Activated T-cell treated with anti-CD3 and anti-CD28 coated beads, Interleukin-2, amount 50 U/mL, for 4 hours (primary cell): Measurements from ENCODE around the gene MBNL1. TPM values are rescaled to one million over a fixed set of nuclear protein-coding genes. Genes with fewer than 3 reads are reported as not detected.

ENCODE experiments used
- ATAC-seq, 2 donors: fragments of 200-7000 bp; cut with Tn5 transposase; one replicate each; pipeline ENCODE4 v1.10.0; 2021
- DNase-seq: peaks from one replicate; pipeline ENCODE4 v3.0.0-alpha.2; 2020
- H3K27me3 Mint-ChIP-seq: one replicate; pipeline ENCODE4 v1.8.0; 2021; ENCODE audit warnings: low read depth, mixed read lengths
- H3K36me3 Mint-ChIP-seq: one replicate; pipeline ENCODE4 v1.8.0; 2022; ENCODE audit warnings: mixed read lengths; ENCODE audit not compliant: insufficient read depth
- H3K4me1 Mint-ChIP-seq: one replicate; pipeline ENCODE4 v1.8.0; 2021; ENCODE audit warnings: low read depth, mixed read lengths
- H3K4me3 Mint-ChIP-seq: one replicate; pipeline ENCODE4 v1.8.0; 2021; ENCODE audit warnings: mild to moderate bottlenecking, moderate library complexity, mixed read lengths
- H3K9me3 Mint-ChIP-seq: one replicate; pipeline ENCODE4 v1.8.0; 2021; ENCODE audit warnings: mixed read lengths
- total RNA-seq, 3 donors: library from RNA; stranded (reverse); gene quantifications; one replicate each; pipeline ENCODE4 v1.2.1, GENCODE V29; 2021

Gene MBNL1
- total RNA-seq, 3 donors from 2014 or later: 343 to 376 (median 347) TPM

DNA sequence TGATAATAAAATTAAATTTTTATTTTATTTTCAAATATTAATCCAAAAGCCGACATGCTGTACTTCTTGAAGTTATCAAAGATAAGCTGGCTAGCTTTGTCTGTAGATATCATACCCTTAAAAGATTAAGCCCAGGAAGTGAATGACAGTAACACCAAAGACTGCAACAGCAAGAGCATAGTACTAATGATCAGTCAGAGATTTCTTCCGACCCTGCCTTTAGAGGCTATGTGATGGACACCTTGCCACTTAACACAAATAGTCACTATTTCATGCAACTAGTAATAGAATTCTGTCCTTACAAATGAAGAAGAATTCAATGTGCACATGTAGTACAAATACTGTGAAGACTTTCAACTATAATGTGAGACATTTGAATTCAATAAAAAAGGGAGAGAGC, 9.3 kb upstream of the MBNL1 start:
- Mint-ChIP-seq H3K27me3 (no peaks in the 10 kb centered on the region), H3K4me3 (peak overlapping the region; percentile 9), H3K9me3 (no peaks in the 10 kb centered on the region), H3K4me1 (peaks cover 84% of the 10 kb centered on the region), H3K36me3 (peaks cover 4% of the 10 kb centered on the region)
- no peak for ATAC-seq
- DNase-seq: no peak

DNA sequence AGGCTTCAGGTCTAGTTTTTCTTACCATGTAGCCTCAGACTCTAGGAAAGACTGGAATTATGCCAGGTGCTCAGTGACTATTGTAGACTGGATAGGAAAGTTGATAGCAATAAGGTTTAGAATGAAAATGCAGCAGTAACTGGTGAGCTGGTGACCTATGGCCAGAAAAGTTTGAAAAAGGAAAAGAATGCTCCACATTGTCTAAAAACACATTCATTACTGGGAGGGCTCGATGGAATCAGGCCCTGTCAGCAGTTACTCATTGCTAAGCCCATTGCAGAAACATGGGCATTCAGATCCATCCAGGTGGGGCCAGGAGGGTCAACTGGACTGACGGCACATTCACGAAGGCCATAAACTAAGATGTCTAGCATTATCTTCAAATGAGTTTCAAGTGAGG, 8.7 kb upstream of the MBNL1 start:
- Mint-ChIP-seq H3K9me3 (no peaks in the 10 kb centered on the region), H3K36me3 (peaks cover 4% of the 10 kb centered on the region), H3K27me3 (no peaks in the 10 kb centered on the region), H3K4me3 (no peak overlapping the region), H3K4me1 (peaks cover 81% of the 10 kb centered on the region)
- ATAC-seq (no peak), DNase-seq (no peak)

DNA sequence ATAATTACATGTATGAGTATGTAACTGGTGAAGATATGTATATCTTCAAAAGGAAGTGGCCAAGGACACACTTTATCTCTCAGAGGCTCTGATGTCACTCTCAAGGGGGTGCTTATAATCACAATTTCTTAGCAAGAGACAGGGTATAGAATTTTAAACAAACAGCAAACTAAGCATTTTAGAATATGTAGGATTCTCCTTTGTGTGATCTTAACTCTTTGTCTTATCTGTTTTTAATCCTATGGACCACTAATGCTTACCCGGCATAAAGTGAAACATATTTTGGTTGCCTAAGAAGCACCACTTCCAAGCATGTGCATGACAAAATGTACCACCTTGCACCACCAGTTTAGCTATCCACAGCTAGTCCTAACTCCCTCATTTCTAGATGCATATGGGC, 8.2 kb upstream of the MBNL1 start:
- DNase-seq (no peak), ATAC-seq (no peak)
- peaks cover 82% of the 10 kb centered on the region for H3K4me1 Mint-ChIP-seq
- H3K36me3 Mint-ChIP-seq: peaks cover 4% of the 10 kb centered on the region
- no peaks in the 10 kb centered on the region for H3K27me3 Mint-ChIP-seq
- no peaks in the 10 kb centered on the region for H3K9me3 Mint-ChIP-seq
- peak overlapping the region; percentile 24 for H3K4me3 Mint-ChIP-seq

DNA sequence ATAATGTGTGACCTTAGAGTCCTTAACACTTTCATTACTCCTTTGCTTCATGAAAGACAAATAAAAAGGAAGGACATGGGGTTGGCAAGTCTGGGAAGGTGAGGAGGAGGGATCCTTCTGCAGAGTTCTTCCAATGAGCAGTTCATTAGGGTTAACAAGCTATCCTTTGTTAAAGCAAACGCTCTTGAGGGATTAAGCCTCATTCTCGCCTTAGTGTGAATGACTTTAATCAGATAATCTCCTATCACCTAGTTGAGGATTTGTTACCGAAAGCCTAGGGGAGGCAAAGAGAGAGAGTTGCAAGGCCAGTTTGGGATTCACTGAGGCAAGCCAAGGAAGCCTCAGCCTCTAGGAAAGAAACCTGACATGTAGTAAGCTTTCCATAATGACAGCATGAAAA, 7.4 kb upstream of the MBNL1 start:
- Mint-ChIP-seq H3K9me3 (no peaks in the 10 kb centered on the region), H3K4me3 (no peak overlapping the region), H3K27me3 (no peaks in the 10 kb centered on the region), H3K36me3 (peaks cover 4% of the 10 kb centered on the region), H3K4me1 (peaks cover 81% of the 10 kb centered on the region)
- DNase-seq (no peak), ATAC-seq (no peak)

DNA sequence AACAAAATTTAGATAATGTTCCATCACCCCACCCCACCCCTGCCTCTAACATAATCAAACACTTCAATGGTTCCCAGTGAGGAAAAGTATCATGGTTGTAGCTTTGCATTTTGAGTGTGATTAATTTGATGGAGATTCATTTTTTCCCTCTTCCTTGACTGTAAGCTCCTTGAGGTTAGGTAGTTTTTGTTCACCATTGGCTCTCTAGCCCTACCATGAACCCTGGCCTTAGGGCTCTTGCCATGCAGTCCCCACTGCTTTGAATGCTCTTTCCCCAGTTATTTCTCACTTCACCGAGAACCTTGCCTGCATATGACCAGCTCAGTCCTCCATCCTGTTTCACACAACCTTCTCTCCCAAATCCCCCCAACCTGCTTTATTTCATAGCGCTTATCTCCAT, 5.0 kb upstream of the MBNL1 start:
- no peak for DNase-seq
- H3K27me3 Mint-ChIP-seq: no peaks in the 10 kb centered on the region
- H3K36me3 Mint-ChIP-seq: peaks cover 4% of the 10 kb centered on the region
- no peaks in the 10 kb centered on the region for H3K9me3 Mint-ChIP-seq
- H3K4me3 Mint-ChIP-seq: no peak overlapping the region
- no peak for ATAC-seq
- peaks cover 79% of the 10 kb centered on the region for H3K4me1 Mint-ChIP-seq

DNA sequence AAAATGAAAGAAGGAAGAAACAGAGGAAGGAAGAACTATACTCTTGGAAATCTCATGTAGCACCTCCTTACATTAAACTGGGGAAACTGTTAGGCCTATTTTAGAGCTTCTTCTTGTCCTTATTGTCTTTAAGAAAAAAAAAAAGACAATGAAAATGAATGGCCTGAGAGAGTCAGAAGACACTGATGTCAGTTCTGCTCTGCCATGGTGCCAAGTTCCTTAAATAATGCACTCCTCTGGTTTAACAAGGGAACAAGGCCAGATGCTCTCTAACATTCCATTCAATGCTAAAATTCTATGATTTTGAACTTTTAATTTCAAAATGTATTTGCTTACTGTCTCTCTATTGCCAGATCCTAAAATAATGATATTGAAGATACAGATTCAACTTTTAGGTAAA, 4.4 kb upstream of the MBNL1 start:
- Mint-ChIP-seq H3K4me1 (peaks cover 73% of the 10 kb centered on the region), H3K9me3 (no peaks in the 10 kb centered on the region), H3K36me3 (peaks cover 4% of the 10 kb centered on the region), H3K4me3 (no peak overlapping the region), H3K27me3 (no peaks in the 10 kb centered on the region)
- DNase-seq (no peak), ATAC-seq (no peak)

DNA sequence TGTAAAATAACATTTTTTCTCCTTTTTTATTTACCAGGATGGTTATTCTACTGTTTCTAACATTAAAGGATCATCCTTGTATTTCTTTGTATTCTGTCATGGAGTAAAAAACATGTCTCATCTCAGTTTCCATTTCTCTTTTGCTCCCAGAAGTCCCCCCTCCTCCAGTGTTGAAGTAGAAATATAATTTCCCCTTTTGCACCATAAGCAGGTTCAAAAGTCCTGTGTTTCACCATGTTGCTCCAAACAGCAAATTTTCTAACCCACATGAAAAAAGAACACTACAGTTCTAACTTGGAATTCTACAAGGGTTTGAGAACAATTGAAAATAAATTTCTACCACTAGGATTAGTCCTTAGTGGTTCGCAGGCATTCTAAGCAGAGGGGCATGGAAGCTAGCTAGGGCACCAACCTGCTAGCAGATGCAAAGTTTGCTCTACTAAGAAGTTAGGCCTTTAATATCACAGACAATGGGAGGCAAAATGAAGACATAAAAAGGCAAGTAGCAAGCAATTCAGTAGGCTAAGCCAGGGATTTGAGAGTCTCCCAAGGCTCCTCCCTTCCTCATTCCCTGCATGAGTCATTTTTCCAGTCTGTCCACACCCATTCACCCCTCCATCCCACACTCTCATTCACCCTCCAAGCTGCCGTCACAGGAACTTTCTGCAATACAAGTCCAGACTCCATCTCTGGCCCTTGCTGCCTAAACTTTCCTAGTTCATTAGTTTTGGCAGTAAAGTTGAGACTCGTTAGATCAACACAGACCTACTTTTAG, 2.3 kb upstream of the MBNL1 start:
- no peaks in the 10 kb centered on the region for H3K9me3 Mint-ChIP-seq
- ATAC-seq: no peak
- peak overlapping the region; percentile 97 for H3K4me3 Mint-ChIP-seq
- peaks cover 59% of the 10 kb centered on the region for H3K4me1 Mint-ChIP-seq
- no peaks in the 10 kb centered on the region for H3K27me3 Mint-ChIP-seq
- H3K36me3 Mint-ChIP-seq: peaks cover 15% of the 10 kb centered on the region
- DNase-seq: no peak

DNA sequence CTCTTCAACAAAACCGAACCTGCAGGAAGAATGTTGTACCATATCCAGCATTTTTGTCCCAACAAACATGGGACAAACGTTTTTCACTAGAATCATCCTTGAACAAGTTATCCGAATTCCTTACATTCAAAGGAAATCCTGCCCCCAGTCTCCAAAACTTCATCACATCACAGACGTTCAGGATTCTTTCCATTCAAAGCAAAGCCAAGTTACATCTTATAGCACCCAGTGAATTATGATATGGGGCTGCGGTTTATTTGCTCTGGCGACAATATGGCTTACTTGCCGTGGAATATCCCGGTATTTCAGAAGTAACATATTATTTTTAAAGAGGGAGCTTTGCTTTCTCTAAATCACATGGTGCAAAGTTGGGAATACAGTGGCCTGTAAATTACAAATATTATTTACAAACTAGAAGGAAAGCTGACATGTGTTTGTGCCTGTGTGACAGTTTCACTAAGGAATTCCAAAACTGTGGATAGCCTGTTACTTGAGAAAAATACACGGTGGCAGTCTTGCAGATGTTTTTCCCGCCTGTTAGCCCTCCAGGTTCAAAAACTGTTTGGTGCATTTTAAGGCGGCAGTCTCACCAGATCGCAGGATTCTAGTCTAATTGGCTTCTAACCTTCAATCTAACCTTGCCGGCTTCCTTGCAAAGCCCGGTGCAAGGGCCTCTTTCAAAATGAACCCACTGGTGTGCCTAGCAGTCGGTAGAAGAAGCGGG, 736 bp upstream of the MBNL1 start:
- peaks cover 63% of the 10 kb centered on the region for H3K4me1 Mint-ChIP-seq
- DNase-seq: no peak
- H3K36me3 Mint-ChIP-seq: peaks cover 23% of the 10 kb centered on the region
- H3K4me3 Mint-ChIP-seq: peak overlapping the region; percentile 97
- peaks cover 2% of the 10 kb centered on the region for H3K9me3 Mint-ChIP-seq
- no peaks in the 10 kb centered on the region for H3K27me3 Mint-ChIP-seq
- ATAC-seq: no peak

DNA sequence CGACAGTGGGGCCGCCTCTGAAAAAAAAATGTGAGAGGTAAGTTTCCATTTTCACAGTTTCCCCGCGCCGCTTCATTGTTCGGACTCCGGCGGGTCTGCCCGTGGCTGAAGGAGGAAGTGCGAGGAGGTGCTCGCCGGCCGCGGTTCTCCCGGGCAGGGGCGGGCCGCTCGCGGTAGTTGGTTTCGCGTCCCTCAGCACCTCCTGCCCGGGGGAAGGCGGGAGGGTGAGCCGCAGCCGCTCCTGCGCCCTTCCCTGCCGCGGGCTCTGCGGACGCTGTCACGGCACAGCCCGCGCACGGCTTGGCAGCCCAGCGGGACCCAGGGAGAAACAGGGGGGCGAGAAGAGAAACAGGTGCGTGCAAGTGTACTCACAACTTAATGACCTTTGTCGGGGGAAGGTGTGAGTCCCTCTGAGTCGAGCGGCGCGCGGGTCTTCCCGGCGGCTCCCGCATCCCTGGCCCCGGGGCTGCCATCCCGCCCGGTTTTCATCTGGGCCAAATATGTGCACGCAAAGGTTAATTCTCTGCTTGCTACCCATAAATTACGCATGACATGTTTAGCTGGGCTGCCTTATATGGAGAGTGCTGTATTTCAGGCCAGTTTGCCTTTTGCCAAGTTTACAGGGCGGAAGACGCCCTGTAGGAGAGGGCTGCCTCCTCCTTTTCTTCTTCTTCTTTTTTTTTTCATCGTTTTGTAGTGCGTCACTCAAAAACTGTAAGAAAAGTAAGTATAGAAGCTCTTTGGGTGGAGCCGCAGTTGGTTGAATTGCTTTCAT, 514 bp downstream of the MBNL1 start:
- Mint-ChIP-seq H3K4me1 (peaks cover 62% of the 10 kb centered on the region), H3K4me3 (peak overlapping the region; percentile 97), H3K36me3 (peaks cover 27% of the 10 kb centered on the region), H3K9me3 (peaks cover 3% of the 10 kb centered on the region), H3K27me3 (no peaks in the 10 kb centered on the region)
- ATAC-seq: peak; percentile 53 to 56
- DNase-seq: peak; percentile 41

DNA sequence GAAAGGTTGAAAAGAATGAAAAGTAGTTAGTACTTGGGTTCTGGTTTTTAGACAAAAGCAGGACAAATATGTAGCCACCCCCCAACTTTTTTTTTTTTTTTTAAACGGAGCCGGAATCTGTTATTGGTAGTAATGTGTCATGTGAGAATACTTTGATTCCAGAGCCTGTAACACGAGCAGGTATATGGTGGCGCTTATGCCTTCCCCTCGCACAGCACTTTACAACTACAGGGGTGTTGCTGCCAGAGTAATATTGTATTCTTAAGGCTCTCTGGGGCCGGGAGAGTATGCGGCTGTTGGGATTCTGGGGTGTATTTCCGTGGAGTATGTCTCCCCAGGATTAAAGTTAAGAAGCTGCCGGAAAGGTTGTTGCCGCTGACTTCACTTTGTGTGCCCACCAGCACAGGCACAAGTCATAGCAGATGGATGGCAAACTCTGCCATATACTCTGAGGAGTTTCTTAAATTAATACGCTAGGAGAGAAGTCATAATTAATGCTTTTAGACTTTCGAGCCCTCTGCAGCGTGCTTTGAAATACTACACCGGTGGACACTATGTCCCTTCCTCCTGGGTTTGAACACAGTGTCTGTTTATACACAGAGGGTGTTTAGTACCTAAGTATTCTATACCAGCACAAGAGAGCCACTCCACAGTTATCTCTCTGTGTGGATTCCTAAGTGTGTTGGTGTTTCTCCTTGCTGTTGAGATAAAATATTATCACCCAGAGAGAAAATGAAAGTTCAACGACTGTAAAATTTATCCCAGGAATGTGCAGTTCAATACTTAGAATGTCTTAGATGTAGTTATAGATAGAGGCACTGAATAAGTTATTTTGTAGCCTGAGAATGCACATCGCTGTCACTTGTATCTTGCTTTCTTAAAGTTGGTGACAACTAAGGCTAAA, 1.4 kb downstream of the MBNL1 start:
- DNase-seq (no peak), ATAC-seq (peak; percentile 21 to 27)
- Mint-ChIP-seq H3K4me3 (peak overlapping the region; percentile 97), H3K36me3 (peaks cover 28% of the 10 kb centered on the region), H3K9me3 (peaks cover 3% of the 10 kb centered on the region), H3K4me1 (peaks cover 62% of the 10 kb centered on the region), H3K27me3 (no peaks in the 10 kb centered on the region)

DNA sequence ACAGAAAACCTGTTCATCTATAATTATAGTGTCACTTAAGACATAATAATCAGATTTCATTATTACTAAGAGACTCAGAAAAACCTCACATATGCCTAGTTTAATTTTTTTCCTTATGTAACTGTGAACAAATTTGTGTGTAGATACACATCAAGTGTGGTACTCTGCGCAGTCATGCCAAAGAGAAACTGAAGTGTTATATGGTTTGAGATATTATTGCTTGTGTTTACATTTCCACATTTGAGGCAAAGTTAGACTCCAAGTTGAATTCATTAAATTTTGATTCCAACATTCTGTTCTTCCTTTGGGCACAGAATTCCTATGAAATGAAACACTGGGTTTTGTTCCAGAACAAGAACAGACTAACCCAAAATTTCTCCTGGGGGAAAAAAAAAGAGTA, 2.2 kb downstream of the MBNL1 start:
- Mint-ChIP-seq H3K4me3 (peak overlapping the region; percentile 97), H3K27me3 (no peaks in the 10 kb centered on the region), H3K9me3 (peaks cover 3% of the 10 kb centered on the region), H3K4me1 (peaks cover 61% of the 10 kb centered on the region), H3K36me3 (peaks cover 28% of the 10 kb centered on the region)
- DNase-seq (no peak), ATAC-seq (no peak)

DNA sequence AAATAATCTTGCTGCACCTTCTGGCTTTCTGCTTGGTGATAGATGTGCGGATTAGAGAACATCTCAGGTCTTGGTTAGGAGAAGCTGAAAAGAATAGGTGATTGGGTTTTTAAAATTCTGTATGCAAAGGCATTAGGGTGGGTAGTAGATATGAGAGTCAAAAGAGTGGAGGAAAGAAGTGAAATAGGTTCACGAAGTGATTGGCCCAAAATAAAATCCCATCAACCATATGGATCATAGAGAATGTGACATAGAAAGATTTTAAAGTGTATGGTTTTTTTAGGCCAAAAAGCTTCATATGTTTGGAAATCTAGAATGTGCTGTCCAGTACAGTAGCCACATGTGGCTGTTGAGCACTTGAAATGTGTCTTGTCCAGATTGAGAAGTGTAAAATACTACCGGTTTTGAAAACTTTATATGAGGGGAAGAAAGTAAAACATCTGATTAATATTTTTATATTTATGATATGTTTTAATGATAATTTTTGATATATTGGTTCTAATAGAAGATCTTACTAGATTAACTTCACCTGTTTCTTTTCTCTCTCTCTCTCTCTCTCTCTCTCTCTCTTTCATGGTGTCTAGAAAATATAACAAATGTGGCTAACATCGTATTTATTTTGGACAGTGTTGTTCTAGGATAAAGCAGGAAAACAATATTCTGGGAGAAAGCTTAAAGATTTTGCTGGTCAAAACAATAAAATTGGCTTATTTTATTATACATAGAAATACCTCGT, 2.9 kb downstream of the MBNL1 start:
- no peak for ATAC-seq
- Mint-ChIP-seq H3K4me3 (peak overlapping the region; percentile 97), H3K27me3 (no peaks in the 10 kb centered on the region), H3K9me3 (peaks cover 3% of the 10 kb centered on the region), H3K4me1 (peaks cover 61% of the 10 kb centered on the region), H3K36me3 (peaks cover 28% of the 10 kb centered on the region)
- DNase-seq: no peak

DNA sequence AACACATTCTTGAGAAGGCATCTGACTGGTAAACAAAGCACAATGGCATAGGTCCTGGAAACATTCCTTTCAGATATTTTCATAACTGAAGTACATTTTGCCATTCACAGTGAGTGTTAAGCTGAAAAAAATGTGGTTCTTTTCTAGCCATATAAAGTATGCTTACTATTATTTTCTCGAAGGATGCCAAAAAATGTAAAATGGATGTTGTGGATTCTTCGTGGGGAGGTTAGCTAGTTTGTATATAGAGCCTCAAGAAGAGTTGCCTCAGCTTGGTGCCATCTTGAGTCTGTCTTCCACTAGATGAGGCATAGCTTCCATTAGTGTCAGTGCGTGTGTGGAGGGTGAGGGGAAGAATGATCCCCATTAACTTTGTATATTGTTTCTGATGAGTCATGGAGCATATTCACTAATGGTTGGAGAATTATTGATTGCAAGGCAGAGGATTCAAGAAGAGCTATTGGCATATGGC, 4.1 kb downstream of the MBNL1 start:
- H3K4me1 Mint-ChIP-seq: peaks cover 58% of the 10 kb centered on the region
- H3K36me3 Mint-ChIP-seq: peaks cover 30% of the 10 kb centered on the region
- H3K9me3 Mint-ChIP-seq: peaks cover 3% of the 10 kb centered on the region
- no peaks in the 10 kb centered on the region for H3K27me3 Mint-ChIP-seq
- H3K4me3 Mint-ChIP-seq: peak overlapping the region; percentile 97
- DNase-seq: peak; percentile 49
- no peak for ATAC-seq
